Skin of body (tissue), 2 donors: Measurements from ENCODE around the gene TRIM15. TPM values are rescaled to one million over a fixed set of nuclear protein-coding genes. Genes with fewer than 3 reads are reported as not detected.

Experiments
- small RNA-seq: library from RNA; depleted of rRNA; stranded (forward); fragments of <200 nt; gene quantifications from one replicate; pipeline ENCODE3, GENCODE V24; 2014; ENCODE audit warnings: low replicate concordance
- total RNA-seq: library from RNA; depleted of rRNA; stranded (reverse); fragments of >200 nt; gene quantifications from one replicate; pipeline ENCODE4 v1.2.3, GENCODE V29; 2014

TRIM15 gene
- total RNA-seq, 1 donor from 2014 or later = 1.4 TPM

Small RNA genes lying within 50 kb of the gene (small RNA-seq; reads per million reads assigned to genes)
- gene RF00554 = not detected

Other genes with a start within 250 kb of the TRIM15 start
- gene HLA-A, start 221.0 kb upstream of the TRIM15 start, total RNA-seq = 96.6 TPM
- gene POLR1H, start 102.3 kb upstream of the TRIM15 start, total RNA-seq = 22.1 TPM
- 12.1 TPM for gene PPP1R11, start 96.3 kb upstream of the TRIM15 start, total RNA-seq
- 4.0 TPM for gene RNF39, start 87.8 kb upstream of the TRIM15 start, total RNA-seq
- not detected for gene TRIM31, start 50.5 kb upstream of the TRIM15 start, total RNA-seq
- not detected for gene TRIM40, start 27.4 kb upstream of the TRIM15 start, total RNA-seq
- 2.2 TPM for gene TRIM10, start 2.3 kb upstream of the TRIM15 start, total RNA-seq
- gene TRIM26, start 49.9 kb downstream of the TRIM15 start, total RNA-seq = 18.9 TPM
- gene TRIM39, start 163.4 kb downstream of the TRIM15 start, total RNA-seq = 5.5 TPM
- gene RPP21, start 181.6 kb downstream of the TRIM15 start, total RNA-seq = 14.0 TPM